GM21390 (cell line): ENCODE results near the gene PUDP.
"Not testable (repeated sequence)": the region's sequence is repeated elsewhere in the genome, so short reads cannot be mapped to it uniquely, and the experiment has no call there.

Experiments
- ATAC-seq: cut with Tn5 transposase; IDR thresholded peaks from one replicate; pipeline ENCODE4 v1.9.1; 2021; ENCODE audit not compliant: unreplicated experiment

The PUDP gene

DNA sequence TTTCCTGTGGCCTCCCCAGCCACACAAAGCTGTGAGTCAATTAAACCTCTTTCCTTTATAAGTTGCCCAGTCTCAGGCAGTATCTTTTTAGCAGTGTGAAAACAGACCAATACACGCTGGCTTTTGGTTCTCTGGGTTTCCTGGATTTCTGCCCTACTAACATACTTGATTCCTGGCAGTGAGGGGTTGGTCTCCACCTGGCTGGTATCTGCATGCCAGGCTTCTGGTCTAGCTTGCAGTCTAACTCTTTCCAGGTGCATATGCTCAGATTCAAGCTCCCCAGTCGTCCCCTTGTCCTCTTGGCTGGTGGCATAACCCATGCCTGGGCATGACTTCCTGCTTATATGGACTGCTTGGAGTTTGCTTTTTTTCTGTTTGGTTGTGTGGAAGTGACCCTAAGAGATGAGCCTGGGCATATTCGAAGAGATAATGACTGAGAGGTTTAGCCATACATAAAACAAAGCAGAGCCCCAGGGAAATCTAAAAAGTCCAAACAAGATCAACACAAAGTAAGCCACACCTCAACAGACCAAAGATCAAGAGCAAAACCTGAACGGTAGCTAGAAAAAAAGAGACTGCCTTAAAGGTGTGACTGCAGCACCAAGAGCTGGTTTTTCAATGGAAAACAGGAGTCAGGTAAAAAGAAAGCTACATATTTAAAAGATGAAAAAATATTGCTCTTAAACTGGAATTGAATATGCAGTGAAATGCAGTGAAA is 102.6 kb downstream of the PUDP start:
- ATAC-seq: no peak

DNA sequence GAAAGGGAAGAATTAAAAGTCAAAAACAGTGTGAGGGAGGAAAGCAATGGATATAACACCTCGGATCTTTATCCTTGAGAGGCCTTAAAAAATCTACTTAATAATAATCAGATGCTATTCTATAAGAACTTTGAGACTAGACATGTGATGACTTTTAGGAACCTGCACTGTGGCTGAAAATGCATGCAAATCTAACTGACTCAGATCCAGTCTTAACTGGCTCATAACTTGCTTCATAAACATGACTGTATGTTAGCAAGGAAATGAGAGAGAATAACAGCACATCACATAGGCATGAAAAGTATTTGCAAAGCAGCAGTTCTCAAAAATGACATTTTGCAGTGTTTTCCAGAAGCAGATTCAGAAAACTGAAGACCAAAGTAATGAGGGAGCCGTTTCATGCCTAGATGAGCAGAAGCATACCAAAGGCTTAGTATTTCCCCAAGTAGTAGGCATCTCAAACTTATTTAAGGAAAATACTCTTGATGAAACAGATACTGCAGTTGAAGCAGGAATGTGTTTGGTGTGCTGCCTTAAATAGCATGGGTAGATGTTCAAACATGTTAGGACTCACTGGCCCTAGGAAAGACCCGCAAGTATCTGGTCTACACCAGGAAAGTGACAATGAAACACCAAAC is 104.0 kb downstream of the PUDP start:
- ATAC-seq: not testable (repeated sequence)

DNA sequence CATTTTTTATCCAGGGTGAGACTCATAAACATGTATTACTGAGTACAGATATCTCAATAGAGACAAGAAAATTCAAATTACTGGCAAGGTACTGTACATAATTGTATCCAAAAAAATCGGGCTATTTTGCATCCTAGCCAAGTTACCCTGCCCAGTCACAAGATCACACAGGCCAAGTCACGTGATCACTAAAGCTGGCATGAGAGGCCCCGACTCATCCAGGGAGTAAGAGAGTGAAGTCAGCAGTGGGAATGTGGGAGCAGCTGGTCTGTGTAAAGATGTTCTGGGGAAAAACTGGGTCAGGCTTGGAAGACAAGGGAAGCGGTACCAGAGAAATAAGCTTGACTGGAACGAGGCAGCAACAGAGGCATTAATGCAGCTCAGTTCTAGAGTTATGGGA is 119.7 kb downstream of the PUDP start:
- ATAC-seq: no peak

DNA sequence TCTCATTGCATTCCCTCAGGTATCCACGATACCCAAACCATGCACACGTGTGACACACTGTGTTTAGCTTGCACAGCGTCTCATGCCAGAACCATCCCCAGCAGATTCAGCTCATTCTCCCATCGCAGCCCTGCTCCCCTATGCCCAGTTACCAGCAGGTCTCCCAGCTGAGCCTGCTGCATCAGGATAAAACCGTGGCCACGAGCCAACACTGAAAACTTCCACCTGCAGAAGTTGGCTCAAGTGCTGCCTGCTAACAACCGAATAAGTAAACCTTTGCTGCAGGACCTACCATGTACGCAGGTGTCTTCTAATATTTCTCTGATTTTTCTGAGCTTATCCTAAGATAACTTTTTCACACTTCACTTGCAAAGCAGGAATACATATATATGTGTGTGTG is 120.9 kb downstream of the PUDP start:
- ATAC-seq: no peak

DNA sequence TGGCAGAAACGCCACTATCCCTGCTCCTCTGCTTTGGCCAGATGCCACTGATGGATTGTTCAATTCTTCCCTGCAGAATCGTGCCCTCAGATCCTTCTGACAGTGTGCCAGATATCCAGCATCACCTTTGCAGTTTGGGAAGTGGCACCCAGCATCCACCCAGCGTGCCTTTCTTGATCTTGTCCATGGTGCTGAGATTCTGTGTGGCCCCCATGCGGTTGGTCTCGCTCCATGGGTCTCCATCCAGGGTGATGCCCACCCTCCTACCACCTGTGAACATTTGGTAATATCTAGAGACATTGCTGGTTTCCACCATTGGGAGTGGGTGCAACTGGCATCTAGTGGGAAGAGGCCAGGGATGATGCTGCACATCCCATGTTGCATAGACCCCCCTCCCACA is 121.6 kb downstream of the PUDP start:
- not testable (repeated sequence) for ATAC-seq

DNA sequence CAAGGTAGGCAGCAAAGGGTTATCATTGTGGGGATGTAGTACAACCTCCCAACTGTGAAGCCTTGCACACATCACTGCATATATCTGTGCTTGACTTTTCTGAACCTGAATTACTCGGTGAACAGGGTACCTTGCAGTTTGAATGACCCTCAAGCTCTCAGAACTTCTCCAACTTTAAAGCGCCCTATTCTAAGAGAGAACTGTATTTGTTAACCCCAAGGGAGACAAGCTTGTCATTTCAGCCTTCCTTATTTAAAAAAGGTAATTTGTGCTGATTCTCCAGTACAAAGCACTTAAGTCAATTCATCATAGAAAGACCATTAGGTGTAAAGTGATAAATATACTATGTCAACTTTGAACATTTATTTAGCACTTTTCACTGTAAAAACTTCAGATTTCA is 122.5 kb downstream of the PUDP start:
- no peak for ATAC-seq

DNA sequence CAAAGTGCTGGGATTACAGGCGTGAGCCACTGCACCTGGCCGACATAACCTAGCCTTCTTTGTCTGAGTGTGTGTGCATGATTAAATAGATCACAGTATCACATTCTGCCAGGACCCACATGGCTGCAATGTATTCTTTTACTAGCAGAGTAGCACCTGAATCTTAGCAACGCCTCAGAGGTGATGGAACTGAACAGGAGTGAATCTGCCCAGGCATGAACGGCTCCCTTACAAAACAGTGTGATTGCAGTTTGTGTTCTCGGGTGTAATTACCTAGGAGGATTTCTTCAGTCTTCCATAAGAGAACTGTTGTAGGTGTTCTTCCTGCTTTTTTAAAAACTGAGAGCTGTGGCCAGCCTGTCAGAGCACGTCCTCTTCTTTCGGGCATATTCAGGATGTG is 123.1 kb downstream of the PUDP start:
- ATAC-seq: no peak

DNA sequence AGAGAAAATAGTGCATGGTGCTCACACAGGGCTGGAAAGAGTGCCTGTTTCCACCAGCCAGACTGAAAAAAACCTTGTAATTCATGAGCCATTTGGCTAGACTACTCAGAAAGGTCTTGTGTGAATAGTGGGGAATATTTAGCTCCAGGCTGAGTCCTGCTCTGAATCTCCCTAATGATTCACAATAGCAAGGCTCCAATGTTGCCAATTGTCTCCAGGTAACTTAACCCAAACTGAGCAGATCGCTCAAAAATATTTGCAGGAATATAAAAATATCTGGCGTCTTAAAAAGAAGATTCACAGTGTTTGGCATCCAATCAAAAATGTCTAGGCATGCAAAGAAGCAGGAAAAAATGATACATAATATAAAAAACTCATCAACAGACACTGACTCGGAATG is 125.0 kb downstream of the PUDP start:
- not testable (repeated sequence) for ATAC-seq

DNA sequence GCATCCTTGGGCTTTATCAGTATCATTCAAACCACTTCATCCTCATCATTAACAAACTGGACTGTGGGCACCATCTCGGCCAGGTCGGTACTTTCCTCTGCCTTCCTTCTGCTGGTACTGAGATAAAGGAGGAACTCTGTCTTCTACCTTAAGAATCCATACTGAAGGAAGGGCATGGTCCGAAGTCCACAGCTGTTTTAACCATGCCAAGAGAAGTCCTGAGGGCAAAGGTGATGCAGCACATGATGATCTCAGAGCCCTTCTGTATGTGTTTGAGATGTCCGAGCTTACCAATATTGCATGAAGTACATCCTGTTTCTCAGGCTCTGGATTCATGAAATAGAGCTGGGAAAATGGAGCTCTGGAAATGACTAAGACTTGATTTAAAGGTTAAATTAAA is 126.0 kb downstream of the PUDP start:
- no peak for ATAC-seq

DNA sequence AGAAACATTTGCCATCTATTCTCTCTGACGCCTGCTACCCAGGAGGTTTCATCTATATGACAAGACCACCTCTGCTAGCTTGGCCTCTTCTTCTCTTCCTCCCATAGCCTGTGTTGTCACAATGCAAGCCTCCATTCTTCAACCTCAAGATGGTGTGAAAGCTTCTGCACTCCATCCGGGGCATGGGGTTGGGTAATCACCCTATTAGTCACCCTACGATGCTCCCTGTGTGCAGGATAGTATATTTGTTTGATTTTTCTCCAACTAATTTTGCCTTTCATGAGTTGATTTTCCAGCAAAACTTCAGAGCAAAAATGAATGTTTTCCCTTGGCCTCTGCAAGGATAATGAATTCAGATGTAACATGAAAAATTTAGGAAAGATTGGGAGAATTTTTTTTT is 128.4 kb downstream of the PUDP start:
- no peak for ATAC-seq

DNA sequence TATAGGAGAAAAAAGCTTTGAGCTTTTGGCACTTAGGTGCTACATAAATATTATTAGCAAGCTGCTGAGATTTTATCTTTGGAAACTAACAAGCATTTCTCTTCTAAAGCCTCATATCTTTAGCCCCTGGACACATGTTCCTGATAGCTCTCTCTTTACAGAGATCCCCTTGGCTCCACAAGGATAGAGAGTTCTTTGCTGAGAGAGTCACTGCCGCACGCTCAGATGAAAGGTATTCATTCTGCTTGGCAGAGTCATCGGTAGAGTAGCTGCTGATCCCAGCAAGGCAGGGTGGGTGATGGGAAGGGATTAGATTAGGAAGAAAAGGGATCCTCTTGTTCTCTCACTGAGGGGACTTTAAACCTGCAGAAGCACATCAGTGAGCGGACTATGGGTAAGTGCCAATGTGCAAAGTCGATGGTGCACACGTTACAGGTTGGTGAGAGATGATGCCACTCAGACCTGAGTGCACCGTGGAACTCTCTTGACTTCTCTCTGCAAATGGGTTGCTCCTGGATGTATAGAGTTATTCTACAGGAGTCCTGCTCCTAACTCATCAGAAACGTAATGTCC is 135.6 kb downstream of the PUDP start:
- ATAC-seq: not testable (repeated sequence)

DNA sequence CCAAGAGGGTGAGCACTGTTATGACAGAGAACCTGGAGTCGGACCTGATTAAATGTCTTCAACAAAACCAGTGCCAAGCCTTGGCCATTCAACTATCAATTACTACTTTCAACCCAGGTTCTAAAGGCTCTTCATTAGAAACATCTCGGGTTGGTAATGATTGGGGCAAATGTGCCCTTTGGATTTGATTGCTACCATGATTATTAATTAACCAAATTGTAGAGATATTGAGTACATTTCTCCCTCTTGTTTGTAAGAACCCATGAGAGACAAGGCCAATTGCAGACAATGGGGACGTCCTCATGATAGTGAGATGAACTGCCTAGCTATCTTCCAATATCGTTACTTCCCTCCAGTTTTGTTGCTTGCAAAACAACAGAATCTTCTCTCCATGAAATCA is 137.1 kb downstream of the PUDP start:
- not testable (repeated sequence) for ATAC-seq

DNA sequence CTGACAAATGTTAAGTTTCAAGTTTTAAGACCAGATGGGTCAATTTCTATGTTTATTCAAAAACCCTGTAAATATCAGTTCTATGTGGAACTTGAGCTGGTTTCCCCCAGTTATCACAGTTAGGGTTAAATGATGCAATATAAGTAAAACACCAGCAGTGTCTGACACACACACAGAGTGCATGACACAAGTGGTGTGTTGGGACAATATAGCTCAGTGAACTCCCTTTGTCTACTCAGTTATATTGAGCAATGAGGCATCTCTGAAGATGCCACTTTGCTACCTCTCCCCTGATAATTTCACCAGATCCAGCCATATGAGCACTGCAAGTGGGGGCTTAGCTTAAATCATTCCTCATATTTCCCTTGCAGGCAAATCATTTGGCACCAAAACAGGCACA is 140.6 kb downstream of the PUDP start:
- ATAC-seq: not testable (repeated sequence)
